NCI-H1092 treated with DMSO at 0.1 percent for 48 hours (cell line): ENCODE results near the gene GPR39.

ENCODE experiments used
- DNase-seq: peaks from one replicate; lab custom pipeline; 2025; lab: John Stamatoyannopoulos, UW

The GPR39 gene

DNA sequence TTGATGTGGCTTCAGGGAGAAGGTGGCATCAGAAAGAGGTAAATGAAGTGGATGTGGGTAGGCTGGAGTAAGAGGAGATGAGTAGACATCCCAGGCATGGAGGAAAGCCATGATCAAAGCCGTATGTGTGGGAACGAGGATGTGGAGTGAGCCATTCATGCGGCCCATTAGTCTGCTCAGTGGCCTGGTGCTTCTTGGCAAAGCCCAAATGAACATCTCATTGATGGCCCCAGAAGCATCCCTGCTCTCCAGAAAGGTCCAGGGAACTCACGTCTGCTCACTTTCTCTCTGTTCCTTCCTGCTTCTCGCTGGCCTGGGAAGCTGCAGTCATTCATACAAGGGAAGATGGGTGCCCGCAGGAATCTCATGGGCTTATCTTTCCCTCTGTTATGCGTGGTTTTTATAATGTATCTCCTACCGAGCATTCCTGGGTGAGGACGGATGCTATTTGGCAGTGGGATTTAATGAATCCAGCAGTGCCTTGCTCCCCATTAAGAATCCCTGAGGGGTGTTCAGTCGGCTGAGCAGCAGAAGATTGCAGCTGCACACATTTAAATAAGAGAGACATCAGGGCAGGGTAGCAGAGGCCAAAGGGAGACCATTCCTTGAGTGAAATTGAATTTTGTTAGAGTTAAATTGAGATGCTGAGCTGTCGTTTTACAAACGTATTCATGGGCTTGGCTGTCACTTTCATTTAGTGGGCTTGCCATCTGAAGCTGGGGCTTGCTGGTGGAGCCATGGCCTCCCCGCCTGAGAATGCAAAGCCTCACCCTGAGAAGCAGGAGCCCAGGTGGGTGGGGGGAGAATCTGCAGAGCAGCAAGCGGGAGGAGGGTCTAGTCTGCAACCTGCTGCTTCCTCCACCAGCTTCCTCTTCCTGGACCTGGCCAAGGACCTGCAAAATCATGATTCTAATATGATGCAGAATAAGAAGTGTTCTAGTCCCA, 188.9 kb downstream of the GPR39 start:
- DNase-seq: no peak

DNA sequence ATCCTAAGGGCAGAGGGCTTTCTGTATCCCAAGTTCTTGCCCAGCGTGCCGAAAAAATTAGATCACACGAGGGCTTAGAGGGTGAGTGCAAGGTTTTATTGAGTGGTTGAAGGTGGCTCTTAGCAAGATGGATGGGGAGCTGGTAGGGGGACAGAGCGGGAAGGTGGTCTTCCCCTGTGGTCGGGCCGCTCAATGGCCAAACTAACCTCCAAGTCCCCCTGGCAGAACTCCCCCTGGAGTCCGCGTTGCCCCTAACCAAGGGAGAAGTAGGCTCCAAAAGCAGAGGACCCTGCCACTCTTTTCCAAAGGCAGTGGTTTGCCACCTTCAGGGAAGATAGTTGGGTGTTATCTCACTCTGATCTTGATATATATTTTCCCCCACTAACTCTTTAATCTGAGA, 190.0 kb downstream of the GPR39 start:
- no peak for DNase-seq

GRCh38 chr2:132607426-132608090, 191.0 kb downstream of the GPR39 start:
- peak; percentile 25 for DNase-seq

GRCh38 chr2:132608311-132608710, 191.7 kb downstream of the GPR39 start:
- peak; percentile 54 for DNase-seq

DNA sequence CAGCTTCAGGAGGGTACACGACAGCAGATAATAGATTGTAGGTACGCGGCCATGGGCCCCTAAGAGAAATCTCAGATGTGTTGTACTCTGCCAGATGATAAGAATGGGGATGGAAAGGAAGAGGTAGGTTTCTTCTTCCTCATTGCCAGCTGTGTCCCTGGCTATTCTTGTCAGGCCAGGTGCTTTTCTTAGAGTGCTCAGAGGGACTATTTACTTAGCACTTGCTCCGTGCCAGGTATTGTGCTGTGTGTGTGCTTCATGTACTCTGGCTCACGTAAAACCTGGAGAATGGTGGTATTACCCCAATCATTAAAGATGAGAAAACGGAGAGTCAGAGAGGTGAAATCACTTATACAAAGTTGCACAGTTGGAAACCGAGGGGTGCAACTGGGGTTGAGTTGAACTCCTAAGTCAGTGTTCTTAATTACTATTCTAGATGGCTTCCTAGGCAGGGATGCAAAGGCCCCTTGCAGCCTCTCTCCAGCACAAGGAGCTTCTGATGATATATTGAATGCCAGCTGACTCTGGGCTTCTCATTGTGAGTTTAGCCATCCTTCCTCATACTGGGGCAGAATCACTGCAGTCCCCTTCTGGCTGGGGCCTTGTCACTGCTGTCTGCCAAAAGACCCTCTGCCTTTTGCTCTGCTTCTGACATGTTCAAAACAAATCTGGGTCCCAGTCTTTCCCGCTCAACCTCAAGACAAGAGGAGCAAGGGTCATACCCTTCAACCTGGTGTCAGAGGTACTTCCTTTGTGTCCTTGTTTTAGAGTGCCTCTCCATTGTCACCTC, 192.7 kb downstream of the GPR39 start:
- DNase-seq: peak; percentile 70

- DNase-seq: no peak
Measured at GRCh38 chr2:132611719-132612118, 195.1 kb downstream of the GPR39 start.

DNA sequence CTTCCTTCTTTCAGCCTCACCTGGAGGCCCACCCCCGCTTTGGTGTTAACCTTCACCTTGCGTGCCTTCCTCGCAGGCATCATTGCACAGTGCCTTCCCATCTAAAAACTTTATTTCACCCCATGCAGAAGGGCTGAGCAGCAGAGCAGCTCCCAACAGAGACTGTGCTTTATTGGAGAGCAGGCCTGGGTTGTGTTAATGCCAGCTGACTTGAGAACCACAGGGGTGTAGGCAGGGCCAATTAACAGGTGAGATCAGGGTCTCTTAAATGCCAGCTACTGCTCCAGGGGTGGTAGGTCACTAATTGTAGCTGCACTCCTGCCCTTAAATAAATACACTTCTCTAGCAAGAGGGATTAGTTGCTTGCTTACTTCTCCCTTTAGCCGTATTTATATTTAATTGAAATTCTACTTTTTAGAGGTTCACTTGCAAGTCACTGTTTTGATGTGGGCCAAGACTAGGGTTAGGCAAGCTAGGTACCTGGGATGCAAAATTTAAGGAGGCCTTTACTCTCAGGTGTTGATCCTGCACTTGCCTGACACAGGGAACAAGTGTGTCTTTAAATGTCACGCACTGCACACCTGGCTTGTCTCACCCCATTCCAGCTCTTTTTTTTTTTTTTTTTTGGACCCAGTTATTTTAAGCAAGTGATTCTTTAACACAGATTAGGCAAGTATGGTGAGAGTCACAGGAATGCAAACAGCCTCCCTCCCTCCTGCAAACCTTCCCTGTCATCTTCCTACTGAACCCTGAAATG, 198.9 kb downstream of the GPR39 start:
- no peak for DNase-seq

- DNase-seq: no peak
Measured at GRCh38 chr2:132617989-132618388, 201.4 kb downstream of the GPR39 start.

DNA sequence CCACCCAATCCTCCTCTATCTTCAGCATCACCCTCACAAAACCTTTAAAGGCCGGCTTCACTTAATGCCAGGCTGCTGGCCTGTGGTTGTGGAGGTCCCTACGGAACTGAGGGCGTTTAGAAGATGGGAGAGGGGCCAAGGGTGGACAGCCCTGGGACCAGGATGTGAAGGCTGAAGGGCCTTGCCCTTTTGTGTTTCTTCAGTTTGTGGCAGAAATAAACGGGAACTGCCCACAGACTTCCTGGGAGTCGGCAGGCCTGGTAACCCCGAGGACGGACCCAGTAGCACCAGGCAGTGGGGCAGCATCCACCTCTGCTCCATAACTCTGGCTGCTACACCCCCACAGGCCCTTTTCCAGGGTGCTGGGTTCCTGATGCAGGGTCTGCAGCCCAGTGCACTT, 202.1 kb downstream of the GPR39 start:
- DNase-seq: no peak

- DNase-seq: no peak
Measured at GRCh38 chr2:132620115-132620514, 203.5 kb downstream of the GPR39 start.

DNA sequence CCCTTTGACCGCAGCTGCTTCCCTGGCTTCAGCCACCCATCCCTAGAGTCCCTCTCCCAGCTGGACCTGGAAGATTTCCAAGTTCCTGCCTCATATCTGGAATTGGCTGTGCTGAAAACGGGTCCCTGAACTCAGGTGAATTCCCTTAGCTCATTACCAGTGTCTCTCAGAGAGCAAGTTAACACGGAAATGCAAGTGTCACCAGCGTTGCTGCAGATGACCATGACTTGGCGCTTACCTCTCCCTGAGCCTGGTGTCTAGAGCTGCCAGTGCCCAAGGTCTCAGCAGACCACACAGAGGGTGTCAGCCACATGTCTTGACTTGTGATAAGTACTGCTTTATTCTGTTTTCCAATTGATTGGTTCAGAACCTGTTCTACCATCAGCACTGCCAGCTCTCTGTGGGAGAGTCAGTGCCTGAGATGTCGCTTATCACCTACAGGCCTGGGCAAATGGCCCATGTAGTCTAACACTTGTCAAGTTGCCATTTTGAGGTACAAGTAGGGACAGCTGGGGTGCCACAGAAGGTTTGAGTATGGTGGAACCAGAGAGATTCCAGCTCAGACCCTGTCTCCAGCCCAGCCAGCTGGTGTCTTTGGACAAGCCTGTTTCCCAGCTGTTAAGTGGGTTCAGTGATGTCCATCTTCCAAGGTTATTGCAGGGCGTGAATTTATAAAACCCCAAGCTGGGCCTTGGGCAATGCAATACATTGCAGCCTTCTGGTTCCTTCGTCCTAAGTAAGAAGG, 204.7 kb downstream of the GPR39 start:
- peak; percentile 66 for DNase-seq

DNA sequence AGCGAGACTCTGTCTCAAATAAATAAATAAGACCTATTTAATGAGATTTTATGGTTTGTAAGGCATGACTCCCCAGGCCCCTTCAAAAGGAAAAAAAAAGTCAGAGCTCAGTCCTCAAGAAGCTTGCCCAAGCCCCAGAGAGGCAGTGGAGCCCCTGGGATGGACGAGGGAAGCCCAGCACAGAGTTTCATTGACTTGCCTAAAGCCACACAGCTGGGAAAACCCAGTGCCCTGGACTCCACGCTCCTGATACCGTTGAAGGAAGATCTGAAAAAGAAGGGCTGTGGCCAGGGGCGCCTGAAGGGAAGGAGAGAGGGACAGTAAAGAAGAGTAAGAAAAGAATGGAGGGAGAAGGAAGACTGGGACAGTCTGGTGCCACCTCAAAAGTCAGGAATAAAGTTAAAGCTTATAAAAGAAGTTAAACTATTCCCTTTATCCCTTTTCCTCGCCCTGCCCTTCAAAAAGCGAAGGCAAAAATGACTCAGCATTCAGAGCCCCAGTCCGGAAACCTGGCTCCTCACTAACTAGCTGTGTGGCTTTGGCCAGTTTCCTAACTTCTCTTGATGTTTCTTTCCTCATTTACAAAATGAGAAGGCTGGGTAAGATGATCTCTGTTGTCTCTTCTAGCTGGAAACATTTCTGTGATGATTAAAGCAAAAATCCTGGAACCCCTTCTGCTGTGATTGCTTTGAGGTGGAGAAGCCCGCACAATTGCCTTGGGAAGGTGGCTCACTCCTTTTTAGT, 206.7 kb downstream of the GPR39 start:
- DNase-seq: no peak

- DNase-seq: no peak
Measured at GRCh38 chr2:132627536-132627935, 210.9 kb downstream of the GPR39 start.

- DNase-seq: no peak
Measured at GRCh38 chr2:132632000-132632649, 215.5 kb downstream of the GPR39 start.

DNA sequence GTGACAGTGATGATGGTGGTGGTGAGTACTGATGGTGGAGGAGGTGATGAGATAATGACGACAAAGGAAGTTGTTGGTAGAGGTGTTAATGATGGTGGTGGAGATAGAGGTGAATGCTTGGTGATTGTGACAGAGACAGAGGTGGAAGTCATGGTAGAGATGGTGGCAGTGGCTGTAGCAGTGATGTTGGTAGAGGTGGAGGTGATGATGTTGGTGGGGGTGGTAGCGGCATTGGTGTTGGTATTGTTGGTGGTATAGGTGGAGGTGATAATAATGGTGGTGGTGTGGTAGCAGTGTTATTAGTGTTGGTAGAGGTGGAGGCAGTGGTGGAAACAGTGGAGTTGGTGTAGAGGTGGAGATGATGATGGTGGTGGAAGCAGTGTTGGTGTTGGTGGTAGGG, 217.0 kb downstream of the GPR39 start:
- no peak for DNase-seq

DNA sequence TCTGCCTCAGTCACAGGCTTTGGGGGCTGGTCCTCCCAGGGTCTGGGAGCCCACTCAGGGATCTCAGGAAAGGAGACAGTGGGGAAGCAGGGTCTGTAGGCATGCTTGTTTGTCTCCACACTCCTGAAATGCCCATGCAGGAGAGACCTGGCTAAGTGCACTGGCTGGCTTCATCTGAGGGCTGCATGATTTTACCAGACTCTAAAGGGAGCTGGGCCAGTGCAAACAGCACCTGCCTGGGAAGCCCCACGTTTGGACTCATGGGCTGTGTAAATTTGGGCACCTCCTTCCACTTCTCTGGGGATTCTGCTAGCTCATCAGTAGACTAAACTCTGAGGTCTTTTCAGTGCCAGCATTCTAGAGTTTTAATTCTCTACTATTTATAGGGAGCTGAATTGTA, 219.7 kb downstream of the GPR39 start:
- no peak for DNase-seq

DNA sequence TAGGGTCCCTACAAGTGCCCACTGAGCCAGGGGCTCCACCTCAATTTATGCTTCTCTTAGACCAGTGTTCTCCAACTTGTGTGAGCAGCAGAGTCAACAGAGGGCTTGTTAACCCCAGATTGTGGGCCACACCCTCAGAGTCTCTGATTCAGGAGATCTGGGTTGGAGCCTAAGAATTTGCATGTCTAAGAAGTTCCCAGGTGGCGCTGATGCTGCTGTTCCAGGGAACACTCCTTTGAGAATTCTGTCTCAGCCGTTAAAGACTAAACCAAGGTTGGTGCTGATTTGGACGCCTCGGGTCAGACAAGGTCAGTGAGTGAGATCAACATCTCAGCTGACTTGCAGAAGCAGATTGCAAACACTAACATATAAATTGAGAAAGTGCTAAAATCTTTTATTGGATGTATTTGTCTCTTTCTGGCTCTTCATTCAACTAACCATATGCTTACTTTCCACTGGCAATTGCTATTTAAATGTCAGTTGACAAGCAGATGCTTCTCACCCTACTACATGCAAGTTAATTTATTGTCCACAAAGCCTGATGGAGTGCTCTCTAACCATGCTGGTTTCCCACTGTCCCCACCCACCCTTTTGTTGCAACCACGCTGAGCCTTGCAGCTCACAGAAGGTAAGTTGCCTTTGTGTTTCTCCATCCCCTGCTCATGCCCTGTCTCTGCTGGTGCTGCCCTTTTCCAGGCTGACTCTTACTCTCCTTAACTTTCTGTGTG, 221.9 kb downstream of the GPR39 start:
- DNase-seq: no peak

DNA sequence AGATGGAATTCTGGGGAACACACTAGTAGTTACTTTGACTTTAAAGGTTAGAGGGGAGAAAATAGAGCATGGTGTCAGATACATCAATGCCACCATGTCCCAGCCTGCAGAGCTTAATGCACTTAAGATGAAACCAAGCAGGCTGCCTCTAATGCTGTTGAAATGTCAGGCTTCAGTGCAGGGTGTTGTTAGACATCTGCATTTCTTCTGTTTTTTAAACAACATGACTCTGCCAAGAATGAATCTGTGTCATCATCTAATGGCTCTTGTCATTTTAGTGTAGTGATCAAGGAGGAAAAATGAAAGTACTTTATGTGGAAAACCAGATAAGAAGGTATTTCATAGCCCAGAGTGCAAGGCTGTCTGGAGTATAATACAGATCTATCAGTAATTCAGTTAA, 223.5 kb downstream of the GPR39 start:
- no peak for DNase-seq

- DNase-seq: no peak
Measured at GRCh38 chr2:132641819-132642218, 225.2 kb downstream of the GPR39 start.
